Natural killer cell (primary cell): Measurements from ENCODE around the gene ZNF341. TPM values are rescaled to one million over a fixed set of nuclear protein-coding genes. Genes with fewer than 3 reads are reported as not detected.

Experiments used
- ATAC-seq, 3 donors: fragments of 150-1000 bp in 2 of 3; fragments of 200-7000 bp in 1 of 3; cut with Tn5 transposase; 1 replicate in 1 of 3; 2 replicates in 2 of 3; pipeline ENCODE4 v1.10.0; 2021; ENCODE audit warnings: mild to moderate bottlenecking in 2 of 3, moderate library complexity in 2 of 3
- DNase-seq, 2 donors: peaks; one replicate each; pipeline versions ENCODE4 v3.0.0 to v3.0.0-alpha.2; 2013 to 2021; ENCODE audit warnings: mixed read lengths in 1 of 2
- H3K27ac ChIP-seq: one replicate; pipeline ENCODE4 v1.5.1; 2013; ENCODE audit warnings: mild to moderate bottlenecking, low read length
- H3K27me3 ChIP-seq: one replicate; pipeline ENCODE4 v1.6.1; 2013; ENCODE audit warnings: low read length; ENCODE audit not compliant: control insufficient read depth, insufficient read depth
- H3K36me3 ChIP-seq: one replicate; pipeline ENCODE4 v1.6.1; 2013; ENCODE audit warnings: low read length; ENCODE audit not compliant: control insufficient read depth, insufficient read depth
- H3K4me1 ChIP-seq: one replicate; pipeline ENCODE4 v1.6.1; 2013; ENCODE audit warnings: low read length; ENCODE audit not compliant: control insufficient read depth, insufficient read depth
- H3K4me3 ChIP-seq: one replicate; pipeline ENCODE4 v1.5.1; 2013; ENCODE audit warnings: low read length
- H3K9me3 ChIP-seq: one replicate; pipeline ENCODE4 v1.6.1; 2013; ENCODE audit warnings: low read length; ENCODE audit not compliant: control insufficient read depth, insufficient read depth
- H3K27ac Mint-ChIP-seq, 2 donors: one replicate each; pipeline ENCODE4 v1.8.0; 2022; ENCODE audit warnings: mild to moderate bottlenecking in 2 of 2, mixed read lengths in 2 of 2, moderate library complexity in 1 of 2
- H3K27me3 Mint-ChIP-seq, 2 donors: one replicate each; pipeline ENCODE4 v1.8.0; 2022; ENCODE audit warnings: low read depth in 2 of 2, mixed read lengths in 2 of 2
- H3K36me3 Mint-ChIP-seq: one replicate; pipeline ENCODE4 v1.8.0; 2022; ENCODE audit warnings: mixed read lengths
- H3K4me1 Mint-ChIP-seq, 2 donors: one replicate each; pipeline ENCODE4 v1.8.0; 2022; ENCODE audit warnings: mixed read lengths in 2 of 2
- H3K4me3 Mint-ChIP-seq: one replicate; pipeline ENCODE4 v1.8.0; 2022; ENCODE audit warnings: mild to moderate bottlenecking, moderate library complexity, mixed read lengths
- H3K9me3 Mint-ChIP-seq, 2 donors: one replicate each; pipeline ENCODE4 v1.8.0; 2022; ENCODE audit warnings: mixed read lengths in 2 of 2
- CTCF ChIP-seq: fragments of 200-600 bp; IDR thresholded peaks from one replicate; pipeline ENCODE4 v1.8.0; 2022; ENCODE audit warnings: antibody characterized with exemption
- WGBS: methylation state at CpG from one replicate; pipeline ENCODE4 v1.1.7; 2013; ENCODE audit warnings: missing lambda C conversion rate; ENCODE audit not compliant: insufficient coverage; 5-methylcytosine and 5-hydroxymethylcytosine counted together
- intact Hi-C: fragments of 100-400 bp; cut with micrococcal nuclease; formaldehyde crosslinking; loops from one replicate; pipeline ENCODE4 v1.14.2; 2022
- total RNA-seq, 4 donors: library from RNA; stranded (reverse); fragments of 120-200 nt in 1 of 4; gene quantifications; one replicate each; pipeline versions ENCODE4 v1.2.3 to v1.2.4, GENCODE V29; 2013 to 2022

The ZNF341 gene
- total RNA-seq, 3 donors from 2014 or later (not counting 1 experiment from before 2014, with no cell fraction given) = 3.6 to 5.1 (median 4.3) TPM

DNA sequence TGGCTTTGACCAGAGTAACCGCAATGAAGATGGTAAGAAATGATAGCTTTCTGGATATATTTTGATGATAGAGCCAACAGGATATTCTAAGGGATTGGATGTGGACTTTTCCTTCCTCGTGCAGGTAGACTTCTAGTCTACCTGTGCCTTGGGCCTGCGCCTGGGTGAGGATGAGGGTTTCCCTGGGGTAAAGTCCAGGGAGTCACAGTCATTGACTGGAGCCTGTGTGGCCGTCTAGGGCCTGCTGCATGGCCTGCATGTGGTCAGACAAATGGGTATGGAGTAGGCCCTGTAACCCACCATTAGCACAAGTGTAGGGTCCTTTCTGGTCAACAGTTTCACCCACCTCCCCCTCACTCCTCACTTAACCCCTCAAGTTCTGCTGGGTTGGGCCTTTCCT, 66.6 kb downstream of the ZNF341 start:
- H3K36me3 ChIP-seq = no peaks in the 10 kb centered on the region
- H3K4me1 Mint-ChIP-seq = no peaks in the 10 kb centered on the region
- H3K27ac Mint-ChIP-seq = no peak overlapping the region
- intact Hi-C loops = no loop called here
- no peak for ATAC-seq
- H3K27me3 Mint-ChIP-seq = no peaks in the 10 kb centered on the region
- H3K27ac ChIP-seq = no peak overlapping the region
- H3K9me3 Mint-ChIP-seq = no peaks in the 10 kb centered on the region
- no peaks in the 10 kb centered on the region for H3K27me3 ChIP-seq
- H3K4me3 ChIP-seq = no peak overlapping the region
- H3K9me3 ChIP-seq = no peaks in the 10 kb centered on the region
- no peaks in the 10 kb centered on the region for H3K36me3 Mint-ChIP-seq
- TF ChIP-seq CTCF = no peak
- WGBS = 92% methylated on average over 4 of the region's 4 CpGs
- no peak overlapping the region for H3K4me3 Mint-ChIP-seq
- no peak for DNase-seq
- H3K4me1 ChIP-seq = no peaks in the 10 kb centered on the region

GRCh38 chr20:33803921-33804337, 72.1 kb downstream of the ZNF341 start:
- Histone ChIP-seq H3K4me1 (no peaks in the 10 kb centered on the region), H3K27ac (no peak overlapping the region), H3K27me3 (no peaks in the 10 kb centered on the region), H3K9me3 (no peaks in the 10 kb centered on the region), H3K4me3 (no peak overlapping the region), H3K36me3 (no peaks in the 10 kb centered on the region)
- no peaks in the 10 kb centered on the region for H3K9me3 Mint-ChIP-seq
- DNase-seq = no peak
- intact Hi-C loops = no loop called here
- no peak overlapping the region for H3K27ac Mint-ChIP-seq
- H3K4me1 Mint-ChIP-seq = no peaks in the 10 kb centered on the region
- no peak for ATAC-seq
- no peak for TF ChIP-seq CTCF
- H3K36me3 Mint-ChIP-seq = no peaks in the 10 kb centered on the region
- no peak overlapping the region for H3K4me3 Mint-ChIP-seq
- peaks cover 0 to 4% of the 10 kb centered on the region in 2 donors for H3K27me3 Mint-ChIP-seq
- 90% methylated on average over 1 of the region's 2 CpGs for WGBS

DNA sequence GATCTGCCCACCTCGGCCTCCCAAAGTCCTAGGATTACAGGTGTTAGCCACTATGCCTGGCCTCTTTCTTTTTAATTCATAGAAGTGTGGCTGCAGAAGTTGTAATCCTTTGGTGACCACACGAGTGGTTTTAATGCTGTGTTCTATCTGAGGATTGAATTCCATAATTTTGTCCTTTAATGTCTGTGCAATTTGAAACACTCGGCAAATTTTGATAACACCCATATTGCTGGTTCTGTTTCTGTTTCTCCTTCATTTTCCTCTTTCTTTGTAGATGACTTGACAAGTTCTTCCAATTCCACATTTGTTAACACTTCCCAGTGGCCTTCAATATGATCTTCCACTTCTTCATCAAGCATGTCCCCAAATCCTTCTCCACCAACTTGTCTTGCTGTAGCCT, 76.6 kb downstream of the ZNF341 start:
- Mint-ChIP-seq H3K27me3 (peaks cover 0 to 4% of the 10 kb centered on the region in 2 donors), H3K4me3 (no peak overlapping the region), H3K9me3 (no peaks in the 10 kb centered on the region), H3K4me1 (peaks cover 18 to 19% of the 10 kb centered on the region in 2 donors), H3K27ac (no peak overlapping the region), H3K36me3 (no peaks in the 10 kb centered on the region)
- H3K27me3 ChIP-seq = no peaks in the 10 kb centered on the region
- no peak for TF ChIP-seq CTCF
- H3K9me3 ChIP-seq = no peaks in the 10 kb centered on the region
- no peak for ATAC-seq
- DNase-seq = no peak
- H3K4me1 ChIP-seq = peaks cover 22% of the 10 kb centered on the region
- no peak overlapping the region for H3K27ac ChIP-seq
- intact Hi-C loops = no loop called here
- H3K36me3 ChIP-seq = no peaks in the 10 kb centered on the region
- 95% methylated on average over 3 of the region's 3 CpGs for WGBS
- no peak overlapping the region for H3K4me3 ChIP-seq

DNA sequence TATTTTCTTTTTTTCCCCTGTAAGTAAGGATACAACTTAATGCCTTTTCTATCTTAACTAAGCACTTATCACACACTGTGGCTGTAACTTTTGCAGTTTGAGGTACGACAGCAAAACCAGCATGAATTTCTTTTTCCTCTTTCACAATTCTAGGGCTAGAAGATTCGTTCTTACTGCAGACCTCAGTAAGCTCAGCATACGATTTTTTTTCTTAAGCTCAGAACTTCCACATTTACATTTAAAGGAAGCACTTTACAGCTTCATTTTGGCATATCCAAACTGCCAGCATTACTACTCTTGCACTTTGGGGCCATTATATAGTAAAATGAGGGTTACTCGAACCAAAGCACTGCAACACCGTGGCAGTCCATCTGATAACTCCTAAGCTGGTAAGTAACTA, 78.5 kb downstream of the ZNF341 start:
- H3K4me3 Mint-ChIP-seq = no peak overlapping the region
- ATAC-seq = no peak
- intact Hi-C loops = loop anchor here (5.0 kb wide), 1 partner anchor 182 kb away; the partner anchor contains the start of gene RALY

More for the DNA sequence above, 78.5 kb downstream of the ZNF341 start:
- no peak overlapping the region for H3K27ac ChIP-seq
- no peak for TF ChIP-seq CTCF
- 55% methylated on average over 5 of the region's 5 CpGs for WGBS
- H3K36me3 Mint-ChIP-seq = no peaks in the 10 kb centered on the region
- no peak for DNase-seq
- H3K27me3 Mint-ChIP-seq = no peaks in the 10 kb centered on the region
- H3K27me3 ChIP-seq = no peaks in the 10 kb centered on the region
- H3K4me3 ChIP-seq = no peak overlapping the region
- no peak overlapping the region for H3K27ac Mint-ChIP-seq
- H3K9me3 Mint-ChIP-seq = no peaks in the 10 kb centered on the region
- H3K4me1 Mint-ChIP-seq = peaks cover 33 to 36% of the 10 kb centered on the region in 2 donors
- H3K4me1 ChIP-seq = peaks cover 30% of the 10 kb centered on the region
- H3K9me3 ChIP-seq = no peaks in the 10 kb centered on the region
- H3K36me3 ChIP-seq = peaks cover 4% of the 10 kb centered on the region
